GM21390 (cell line): ENCODE results near the gene ROBO1.

ENCODE experiments used
- ATAC-seq: cut with Tn5 transposase; IDR thresholded peaks from one replicate; pipeline ENCODE4 v1.9.1; 2021; ENCODE audit not compliant: unreplicated experiment

ROBO1 gene

GRCh38 chr3:78665776-78666469 lies 1101.9 kb downstream of the ROBO1 start:
- no peak for ATAC-seq

- ATAC-seq, result no peak
These were observed 1102.7 kb downstream of the ROBO1 start for GRCh38 chr3:78665101-78665500.

GRCh38 chr3:78660957-78661356 lies 1106.8 kb downstream of the ROBO1 start:
- ATAC-seq, result no peak

- no peak for ATAC-seq
These were observed 1108.3 kb downstream of the ROBO1 start for GRCh38 chr3:78659386-78659987.

- no peak for ATAC-seq
These were observed 1120.1 kb downstream of the ROBO1 start for GRCh38 chr3:78647726-78648125.

- peak; percentile 84 for ATAC-seq
These were observed 1122.0 kb downstream of the ROBO1 start for GRCh38 chr3:78645628-78646310.

GRCh38 chr3:78644847-78645246 lies 1123.0 kb downstream of the ROBO1 start:
- ATAC-seq, result no peak

GRCh38 chr3:78642226-78643035 lies 1125.4 kb downstream of the ROBO1 start:
- no peak for ATAC-seq

- ATAC-seq, result no peak
These were observed 1126.1 kb downstream of the ROBO1 start for GRCh38 chr3:78641703-78642102.

- no peak for ATAC-seq
These were observed 1133.5 kb downstream of the ROBO1 start for GRCh38 chr3:78634316-78634715.

- no peak for ATAC-seq
These were observed 1134.2 kb downstream of the ROBO1 start for GRCh38 chr3:78633626-78634025.

- ATAC-seq, result no peak
These were observed 1134.8 kb downstream of the ROBO1 start for GRCh38 chr3:78632925-78633553.

- ATAC-seq, result no peak
These were observed 1138.3 kb downstream of the ROBO1 start for GRCh38 chr3:78629544-78629943.

- ATAC-seq, result no peak
These were observed 1146.6 kb downstream of the ROBO1 start for GRCh38 chr3:78621061-78621716.

GRCh38 chr3:78614486-78614885 lies 1153.3 kb downstream of the ROBO1 start:
- ATAC-seq, result no peak

GRCh38 chr3:78613421-78613879 lies 1154.3 kb downstream of the ROBO1 start:
- no peak for ATAC-seq

- no peak for ATAC-seq
These were observed 1156.5 kb downstream of the ROBO1 start for GRCh38 chr3:78611278-78611677.

- ATAC-seq, result no peak
These were observed 1157.2 kb downstream of the ROBO1 start for GRCh38 chr3:78610462-78611125.

- no peak for ATAC-seq
These were observed 1161.0 kb downstream of the ROBO1 start for GRCh38 chr3:78606756-78607155.

GRCh38 chr3:78605178-78605577 lies 1162.6 kb downstream of the ROBO1 start:
- no peak for ATAC-seq
